Stimulated activated CD8-positive, alpha-beta memory T cell treated with anti-CD3 and anti-CD28 coated beads, Interleukin-7, amount 100 ng/mL, for 4 hours (primary cell): Measurements from ENCODE around the gene LMAN1.

ENCODE experiments used
- DNase-seq, 2 donors: peaks; one replicate each; pipeline ENCODE4 v3.0.0-alpha.2; 2020; ENCODE audit warnings: low read depth in 2 of 2

The LMAN1 gene

GRCh38 chr18:59358712-59359575 is at the start of gene LMAN1:
TSS of gene LMAN1 (minus strand) at chr18:59359265. CDS start at chr18:59359244, 21 bp downstream.
- peak; percentile 80 to 92 for DNase-seq

GRCh38 chr18:59402432-59403090 is 43.5 kb upstream of the LMAN1 start:
- peak; percentile 25 to 31 for DNase-seq

- no peak for DNase-seq
These were observed 41.3 kb upstream of the LMAN1 start for GRCh38 chr18:59400407-59400806.

- no peak for DNase-seq
These were observed 36.4 kb upstream of the LMAN1 start for GRCh38 chr18:59395226-59396175.

GRCh38 chr18:59393381-59393780 is 34.3 kb upstream of the LMAN1 start:
- DNase-seq, result no peak

- no peak for DNase-seq
These were observed 29.8 kb upstream of the LMAN1 start for GRCh38 chr18:59388817-59389216.

GRCh38 chr18:59387687-59388565 is 28.9 kb upstream of the LMAN1 start:
- no peak for DNase-seq

GRCh38 chr18:59386909-59387686 is 28.0 kb upstream of the LMAN1 start:
- DNase-seq, result no peak

GRCh38 chr18:59385191-59385590 is 26.1 kb upstream of the LMAN1 start:
- no peak for DNase-seq

GRCh38 chr18:59383851-59384250 is 24.8 kb upstream of the LMAN1 start:
- no peak for DNase-seq

GRCh38 chr18:59382383-59382782 is 23.3 kb upstream of the LMAN1 start:
- DNase-seq, result no peak

- no peak for DNase-seq
These were observed 22.9 kb upstream of the LMAN1 start for GRCh38 chr18:59381949-59382348.

GRCh38 chr18:59380706-59381105 is 21.6 kb upstream of the LMAN1 start:
- no peak for DNase-seq

- DNase-seq, result no peak
These were observed 20.9 kb upstream of the LMAN1 start for GRCh38 chr18:59379772-59380522.

- no peak for DNase-seq
These were observed 18.7 kb upstream of the LMAN1 start for GRCh38 chr18:59377613-59378337.

- DNase-seq, result no peak
These were observed 17.4 kb upstream of the LMAN1 start for GRCh38 chr18:59376351-59376935.

- no peak for DNase-seq
These were observed 15.1 kb upstream of the LMAN1 start for GRCh38 chr18:59374128-59374527.

GRCh38 chr18:59372975-59373374 is 13.9 kb upstream of the LMAN1 start:
- DNase-seq, result no peak
